Mesothelial cell of epicardium (in vitro differentiated cells): ENCODE results near the gene BPIFA2. TPM values are rescaled to one million over a fixed set of nuclear protein-coding genes. Genes with fewer than 3 reads are reported as not detected.

Source experiments
- DNase-seq, 2 experiments: peaks; one replicate each; pipeline ENCODE4 v3.0.0; 2021; ENCODE audit warnings: low spot score in 2 of 2; ENCODE audit not compliant: unreplicated experiment in 2 of 2
- H3K27ac Mint-ChIP-seq: 2 replicates; pipeline ENCODE4 v1.8.0; 2021; ENCODE audit warnings: mixed read lengths
- H3K27me3 Mint-ChIP-seq: 2 replicates; pipeline ENCODE4 v1.8.0; 2021; ENCODE audit warnings: low read depth, mixed read lengths
- H3K36me3 Mint-ChIP-seq: 2 replicates; pipeline ENCODE4 v1.8.0; 2021; ENCODE audit warnings: mixed read lengths
- H3K4me1 Mint-ChIP-seq: 2 replicates; pipeline ENCODE4 v1.8.0; 2021; ENCODE audit warnings: mixed read lengths
- H3K4me3 Mint-ChIP-seq: 2 replicates; pipeline ENCODE4 v1.8.0; 2021; ENCODE audit warnings: mild to moderate bottlenecking, moderate library complexity, mixed read lengths
- H3K9me3 Mint-ChIP-seq: 2 replicates; pipeline ENCODE4 v1.8.0; 2021; ENCODE audit warnings: mixed read lengths
- total RNA-seq: library from RNA; stranded (reverse); gene quantifications from 3 replicates; pipeline ENCODE4 v1.2.1, GENCODE V29; 2021
- TF ChIP-seq, protein P1 (sequence below): fragments of 200-600 bp; sonication (generic); IDR thresholded peaks from one replicate; pipeline ENCODE4 v1.5.0; 2021; ENCODE audit warnings: antibody characterized with exemption; ENCODE audit not compliant: unreplicated experiment

BPIFA2 gene
- total RNA-seq, 1 donor from 2014 or later = not detected

DNA sequence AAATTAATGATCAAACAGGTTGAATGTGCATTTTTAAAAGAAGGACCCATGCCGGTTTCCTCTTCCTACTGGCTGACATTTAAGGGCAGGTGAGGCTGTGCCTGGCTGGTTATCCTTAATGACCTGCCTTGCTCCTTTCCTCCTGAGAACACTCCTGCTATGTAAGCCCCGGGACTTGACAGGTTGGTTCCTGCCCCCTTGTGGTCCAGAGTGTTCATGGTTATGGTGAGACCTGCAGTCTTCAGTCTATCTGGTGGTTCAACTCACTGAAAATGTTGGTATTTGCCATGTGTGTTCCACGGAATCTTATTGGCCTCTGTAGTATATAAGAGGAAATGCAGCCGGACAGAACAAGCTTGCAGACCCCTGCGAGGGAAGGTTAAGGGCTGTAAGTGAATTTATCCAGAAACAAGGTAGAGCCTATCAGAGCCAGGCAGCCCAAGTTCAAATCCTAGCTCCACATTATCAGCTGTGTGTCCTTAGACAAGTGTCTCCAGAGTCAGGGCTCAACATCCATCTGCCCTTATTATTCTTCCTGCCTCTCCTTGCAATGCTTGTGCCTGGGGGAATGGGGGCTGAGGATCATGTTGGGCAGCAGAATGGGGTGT lies 44.0 kb downstream of the BPIFA2 start:
- TF ChIP-seq, protein P1, sequence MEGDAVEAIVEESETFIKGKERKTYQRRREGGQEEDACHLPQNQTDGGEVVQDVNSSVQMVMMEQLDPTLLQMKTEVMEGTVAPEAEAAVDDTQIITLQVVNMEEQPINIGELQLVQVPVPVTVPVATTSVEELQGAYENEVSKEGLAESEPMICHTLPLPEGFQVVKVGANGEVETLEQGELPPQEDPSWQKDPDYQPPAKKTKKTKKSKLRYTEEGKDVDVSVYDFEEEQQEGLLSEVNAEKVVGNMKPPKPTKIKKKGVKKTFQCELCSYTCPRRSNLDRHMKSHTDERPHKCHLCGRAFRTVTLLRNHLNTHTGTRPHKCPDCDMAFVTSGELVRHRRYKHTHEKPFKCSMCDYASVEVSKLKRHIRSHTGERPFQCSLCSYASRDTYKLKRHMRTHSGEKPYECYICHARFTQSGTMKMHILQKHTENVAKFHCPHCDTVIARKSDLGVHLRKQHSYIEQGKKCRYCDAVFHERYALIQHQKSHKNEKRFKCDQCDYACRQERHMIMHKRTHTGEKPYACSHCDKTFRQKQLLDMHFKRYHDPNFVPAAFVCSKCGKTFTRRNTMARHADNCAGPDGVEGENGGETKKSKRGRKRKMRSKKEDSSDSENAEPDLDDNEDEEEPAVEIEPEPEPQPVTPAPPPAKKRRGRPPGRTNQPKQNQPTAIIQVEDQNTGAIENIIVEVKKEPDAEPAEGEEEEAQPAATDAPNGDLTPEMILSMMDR = peak; percentile 57
- peak in 1 of 2 experiments; percentile 43 for DNase-seq
- H3K27me3 Mint-ChIP-seq = peaks cover 75% of the 10 kb centered on the region
- no peak overlapping the region for H3K27ac Mint-ChIP-seq
- no peaks in the 10 kb centered on the region for H3K9me3 Mint-ChIP-seq
- no peaks in the 10 kb centered on the region for H3K36me3 Mint-ChIP-seq
- no peak overlapping the region for H3K4me3 Mint-ChIP-seq
- H3K4me1 Mint-ChIP-seq = no peaks in the 10 kb centered on the region

DNA sequence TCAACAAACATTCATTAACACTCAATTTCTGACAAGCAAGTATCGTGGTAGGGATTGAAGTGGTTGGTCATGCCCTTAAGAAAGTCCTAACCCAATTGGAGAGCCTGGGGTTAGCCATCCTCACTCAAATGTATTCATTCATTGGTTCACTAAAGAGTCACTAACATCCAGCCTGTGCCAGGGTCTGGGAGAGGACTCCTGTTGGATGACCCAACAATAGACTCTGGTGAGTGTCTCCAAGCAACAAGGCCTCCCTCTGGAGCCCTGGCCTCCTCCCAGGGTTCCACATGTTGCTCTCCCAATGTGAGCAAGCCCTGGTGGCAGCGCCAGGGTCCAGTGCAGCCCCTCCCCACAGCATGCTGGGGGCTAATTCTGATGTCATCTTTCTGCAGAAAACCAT lies 49.1 kb downstream of the BPIFA2 start, which contains the start of gene BPIFA3:
Gene BPIFA3 (plus strand): TSS at position 301 of the 400 bp plus-strand sequence. CDS start 185 bp downstream, outside the sequence.
- Mint-ChIP-seq H3K36me3 (no peaks in the 10 kb centered on the region), H3K4me1 (no peaks in the 10 kb centered on the region), H3K4me3 (no peak within 1 kb of the TSS), H3K9me3 (no peaks in the 10 kb centered on the region), H3K27ac (no peak within 1 kb of the TSS), H3K27me3 (peaks cover 71% of the 10 kb centered on the region)
- TF ChIP-seq, protein P1 = no peak
- no peak for DNase-seq

DNA sequence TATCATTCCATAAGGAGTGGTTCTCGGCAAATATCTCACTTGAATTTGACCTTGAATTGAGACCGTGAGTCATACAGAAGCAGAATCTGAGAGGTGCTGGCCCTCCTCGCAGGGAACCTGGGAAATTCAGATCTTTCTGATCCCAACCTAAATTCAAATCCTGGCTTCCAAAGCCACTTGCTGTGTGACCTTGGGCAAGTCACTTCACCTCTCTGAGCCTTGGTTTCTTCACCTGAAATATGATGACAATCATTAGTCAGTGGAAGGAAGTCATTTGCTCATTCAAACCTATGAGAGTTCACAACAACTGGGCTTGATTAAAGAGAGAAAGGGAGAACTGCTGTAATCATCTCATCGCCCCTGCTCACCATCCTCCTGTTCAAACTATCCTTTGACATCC lies 56.4 kb downstream of the BPIFA2 start:
- no peak for DNase-seq
- no peak overlapping the region for H3K27ac Mint-ChIP-seq
- H3K36me3 Mint-ChIP-seq = no peaks in the 10 kb centered on the region
- H3K27me3 Mint-ChIP-seq = peaks cover 72% of the 10 kb centered on the region
- no peaks in the 10 kb centered on the region for H3K4me1 Mint-ChIP-seq
- H3K9me3 Mint-ChIP-seq = no peaks in the 10 kb centered on the region
- no peak overlapping the region for H3K4me3 Mint-ChIP-seq
- TF ChIP-seq, protein P1 = no peak

DNA sequence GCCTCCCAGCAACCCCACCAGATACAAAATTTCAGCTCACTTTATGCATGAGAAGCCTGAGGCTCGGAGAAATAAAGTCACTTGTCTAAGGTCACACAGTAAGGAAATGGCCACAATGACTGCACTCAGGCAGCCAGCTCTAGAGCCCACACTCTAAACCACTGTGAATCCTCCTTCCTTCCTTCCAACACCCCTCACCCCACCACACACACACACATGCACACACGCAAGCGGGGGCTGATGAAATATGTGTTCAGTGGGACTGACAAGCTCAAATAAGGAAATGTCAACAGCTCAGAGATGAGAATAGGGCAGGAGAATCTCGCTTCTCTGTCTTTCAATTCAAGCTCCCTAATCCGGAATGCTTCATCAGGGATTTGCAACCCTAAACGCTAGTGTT lies 61.9 kb downstream of the BPIFA2 start:
- H3K27me3 Mint-ChIP-seq = peaks cover 93% of the 10 kb centered on the region
- TF ChIP-seq, protein P1 = no peak

More for the DNA sequence above, 61.9 kb downstream of the BPIFA2 start:
- Mint-ChIP-seq H3K9me3 (no peaks in the 10 kb centered on the region), H3K27ac (no peak overlapping the region), H3K4me1 (no peaks in the 10 kb centered on the region), H3K4me3 (no peak overlapping the region), H3K36me3 (no peaks in the 10 kb centered on the region)
- no peak for DNase-seq

Other genes starting within 250 kb of the BPIFA2 start
- not detected in 3 replicates for gene SUN5, start 163.7 kb upstream of the BPIFA2 start, total RNA-seq
- not detected in 3 replicates for gene BPIFB2, start 160.5 kb upstream of the BPIFA2 start, total RNA-seq
- gene BPIFB6, start 136.5 kb upstream of the BPIFA2 start, total RNA-seq = not detected in 3 replicates
- gene BPIFB3, start 114.3 kb upstream of the BPIFA2 start, total RNA-seq = not detected in 3 replicates
- not detected in 3 replicates for gene BPIFB4, start 88.5 kb upstream of the BPIFA2 start, total RNA-seq
- not detected in 3 replicates for gene BPIFA3, start 49.2 kb downstream of the BPIFA2 start, total RNA-seq
- not detected in 3 replicates for gene BPIFA1, start 67.8 kb downstream of the BPIFA2 start, total RNA-seq
- not detected in 3 replicates for gene BPIFB1, start 115.1 kb downstream of the BPIFA2 start, total RNA-seq
- 38.7 to 41.0 TPM (median 39.8 TPM) in 3 replicates for gene CDK5RAP1, start 233.4 kb downstream of the BPIFA2 start, total RNA-seq